ENCODE measurements around the gene PLXNB1.

PLXNB1 gene

DNA sequence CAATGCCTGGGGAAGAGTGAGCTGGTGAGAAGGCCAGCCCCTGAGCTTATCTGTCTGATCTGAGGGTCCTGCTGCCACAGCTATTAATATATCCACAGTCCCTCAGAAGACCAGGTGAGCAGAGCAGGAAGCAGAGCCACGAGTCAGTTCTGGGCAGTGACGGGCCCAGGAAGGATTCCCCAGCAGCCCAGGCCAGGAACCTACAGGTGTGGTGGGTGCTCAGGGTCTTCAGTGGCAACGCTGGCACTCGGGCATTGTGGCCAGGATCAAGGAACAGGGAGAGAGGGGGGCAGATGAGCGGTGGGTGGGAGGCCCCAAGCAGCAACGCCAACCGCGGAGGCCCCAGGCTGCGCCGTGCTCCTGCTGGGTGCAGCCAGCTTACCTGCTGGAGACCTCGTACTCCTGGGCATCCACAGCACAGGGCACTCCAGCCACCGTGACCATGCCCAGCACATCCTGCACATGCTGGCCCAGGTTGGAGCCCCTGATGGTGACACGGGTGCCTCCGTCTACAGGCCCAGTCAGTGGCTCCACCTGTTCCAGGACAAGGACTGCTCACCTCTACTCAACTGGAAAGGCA lies 12.3 kb downstream of the PLXNB1 start:
- no peak for DNase-seq

- no peak for DNase-seq
Measured at GRCh38 chr3:48416546-48416945, 13.3 kb downstream of the PLXNB1 start.

- no peak for DNase-seq
Measured at GRCh38 chr3:48416091-48416505, 13.8 kb downstream of the PLXNB1 start.

- DNase-seq: no peak
Measured at GRCh38 chr3:48415251-48415953, 14.5 kb downstream of the PLXNB1 start.

DNA sequence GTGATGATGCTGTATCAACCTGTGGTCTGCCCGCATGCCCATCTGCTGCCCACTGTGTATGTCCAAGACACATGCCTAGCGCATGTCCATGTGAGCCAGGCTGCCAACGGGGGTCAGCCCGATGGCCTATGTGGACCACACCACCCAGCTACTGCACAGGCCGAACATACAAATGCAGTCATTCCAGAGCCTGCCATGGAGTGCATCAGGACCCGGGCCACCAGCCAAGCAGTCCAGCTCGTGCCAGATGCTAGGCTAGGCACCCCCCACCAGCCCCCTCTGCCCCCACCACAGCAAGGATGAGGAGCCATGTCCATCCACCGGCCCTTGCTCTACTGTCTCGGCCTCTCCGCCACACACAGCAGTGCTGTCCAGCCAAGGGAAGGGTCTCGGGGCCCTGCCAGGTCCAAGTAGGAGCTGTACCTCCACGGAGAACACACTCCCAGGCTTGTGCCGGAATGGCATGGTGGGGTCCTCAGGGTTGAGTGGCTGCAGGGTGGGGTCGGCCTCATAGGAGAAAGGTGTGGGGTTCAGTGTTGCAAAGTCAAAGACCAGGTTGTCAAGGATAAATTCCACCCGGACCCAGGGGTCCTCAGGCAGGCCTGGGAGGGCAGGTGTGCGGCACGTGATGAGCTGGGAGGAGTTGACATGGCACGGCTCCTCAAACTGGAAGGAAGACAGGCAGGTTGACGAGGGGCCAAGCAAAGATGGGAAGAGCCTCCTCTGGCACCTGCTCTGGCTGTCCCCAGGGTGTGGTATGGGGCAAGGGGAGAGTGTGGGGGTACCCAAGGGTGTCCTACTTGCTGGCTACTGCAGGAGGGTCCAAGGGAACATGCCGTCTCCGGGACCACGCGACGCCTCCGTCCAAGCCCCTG lies 15.3 kb downstream of the PLXNB1 start:
- DNase-seq: no peak

GRCh38 chr3:48413611-48414010 lies 16.3 kb downstream of the PLXNB1 start:
- no peak for DNase-seq

GRCh38 chr3:48413086-48413485 lies 16.8 kb downstream of the PLXNB1 start:
- DNase-seq: no peak

GRCh38 chr3:48412375-48413001 lies 17.4 kb downstream of the PLXNB1 start:
- no peak for DNase-seq

DNA sequence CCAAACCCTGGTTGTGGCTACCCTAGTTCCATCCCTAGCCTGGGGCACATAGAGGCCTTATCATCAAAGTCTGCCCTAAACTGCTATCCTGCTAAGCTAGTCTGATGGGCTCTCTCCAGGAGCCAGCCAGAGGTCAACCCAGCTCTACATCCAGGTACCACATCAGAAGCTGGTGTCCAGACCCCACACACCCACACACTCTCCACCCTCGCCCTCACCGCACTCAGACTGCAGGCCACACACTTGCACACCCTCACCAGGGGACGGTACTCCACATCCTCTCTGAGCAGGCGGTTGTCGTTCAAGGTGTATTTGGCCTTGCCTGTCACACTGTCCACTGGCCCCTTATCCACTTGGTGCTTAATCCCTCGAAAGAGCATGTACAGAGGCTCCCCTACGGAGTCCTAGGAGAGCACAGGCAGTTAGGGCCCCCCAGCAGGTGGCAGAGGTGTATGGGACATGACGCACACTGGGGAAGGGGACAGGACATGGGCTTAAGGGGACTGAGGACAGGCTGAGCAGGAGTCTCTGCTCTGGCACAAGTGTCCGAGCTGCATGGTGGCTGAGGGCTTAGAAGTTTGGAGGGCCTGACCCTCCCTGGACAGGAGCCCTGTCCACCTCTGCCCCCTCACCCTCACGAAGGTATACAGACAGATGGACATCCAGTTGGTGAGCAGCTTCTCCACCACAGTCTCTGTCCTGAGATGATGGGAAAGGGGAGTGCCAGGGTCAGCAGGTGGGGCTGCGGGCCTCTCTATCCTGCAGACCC lies 18.1 kb downstream of the PLXNB1 start:
- DNase-seq: no peak

GRCh38 chr3:48411041-48411588 lies 18.8 kb downstream of the PLXNB1 start:
- DNase-seq: no peak

- DNase-seq: no peak
Measured at GRCh38 chr3:48410205-48411040, 19.5 kb downstream of the PLXNB1 start.

DNA sequence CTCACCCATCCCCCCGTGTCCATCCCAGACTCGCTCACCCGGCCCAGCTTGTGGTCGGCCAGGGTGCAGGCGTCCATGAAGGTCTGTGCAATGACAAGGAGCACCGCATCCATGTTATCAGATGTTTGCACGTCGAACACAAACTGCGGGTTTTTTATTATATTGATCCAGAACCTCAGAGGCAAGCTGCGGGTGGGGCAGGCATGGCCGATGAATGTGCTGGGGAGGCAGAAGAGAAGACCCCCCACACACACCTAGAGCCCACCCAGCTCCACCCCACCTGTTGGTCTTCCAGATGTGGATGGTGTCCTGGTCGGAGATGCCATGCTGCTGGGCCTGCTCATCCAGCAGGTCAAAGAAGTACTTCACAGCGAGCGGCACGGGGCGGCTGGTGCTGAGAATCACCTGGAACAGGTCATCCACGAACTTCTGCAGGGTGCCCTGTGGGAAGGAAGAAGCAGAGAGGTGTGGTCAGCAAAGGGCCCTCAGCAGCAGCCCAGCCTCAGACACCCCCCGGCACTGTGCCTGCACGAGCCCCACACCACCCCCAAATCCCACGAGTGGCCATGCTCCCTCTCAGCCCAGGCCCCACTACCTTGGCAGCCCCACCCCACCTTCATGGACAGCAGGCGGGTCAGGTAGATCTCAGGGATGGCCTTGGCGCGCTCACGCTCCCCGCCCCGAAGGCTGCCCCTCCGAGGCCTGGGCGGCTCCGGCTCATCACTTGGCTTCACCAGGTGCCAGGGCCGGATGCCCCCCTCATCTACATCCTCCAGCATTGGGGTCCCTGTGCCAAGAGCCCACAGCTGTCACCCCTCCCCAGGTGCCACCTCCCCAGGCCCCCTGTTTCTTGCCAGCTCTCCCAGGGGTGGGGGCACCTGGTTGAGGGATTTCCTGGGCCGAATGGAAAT lies 20.3 kb downstream of the PLXNB1 start:
- DNase-seq: no peak

DNA sequence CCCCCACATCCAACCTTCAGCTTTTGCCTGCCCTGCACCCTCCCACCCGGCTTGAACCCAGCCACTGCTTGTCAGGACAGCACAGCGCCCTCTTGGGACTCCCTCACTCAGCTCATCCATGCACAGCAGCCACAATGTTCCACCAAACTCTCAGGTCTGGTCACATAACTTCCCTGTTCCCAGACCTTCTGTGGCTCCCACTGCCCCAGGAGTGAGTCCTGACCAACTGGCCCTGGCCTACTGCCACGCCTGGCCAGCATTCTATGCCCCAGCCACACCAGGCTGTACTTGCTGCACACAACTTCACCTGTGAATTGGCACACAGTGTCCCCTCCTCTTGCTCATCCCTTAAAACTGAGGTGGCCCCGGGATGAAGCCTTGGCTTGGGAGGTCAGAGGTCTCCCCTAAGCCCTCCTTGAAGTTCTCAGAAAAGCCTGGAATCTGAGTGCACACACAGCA lies 21.0 kb downstream of the PLXNB1 start:
- DNase-seq: no peak

- DNase-seq: no peak
Measured at GRCh38 chr3:48407542-48408099, 22.3 kb downstream of the PLXNB1 start.

GRCh38 chr3:48406443-48407431 lies 23.1 kb downstream of the PLXNB1 start:
- no peak for DNase-seq

- no peak for DNase-seq
Measured at GRCh38 chr3:48405971-48406370, 23.9 kb downstream of the PLXNB1 start.

- DNase-seq: no peak
Measured at GRCh38 chr3:48405343-48405881, 24.5 kb downstream of the PLXNB1 start.

Data from fibroblast of skin of back (primary cell).